PFSK-1 (cell line): ENCODE results near the gene PHF19.

Experiments used
- FOXP2 ChIP-seq: optimal IDR thresholded peaks from 2 replicates; pipeline ENCODE3; 2011; ENCODE audit warnings: borderline replicate concordance, control low read depth, inconsistent platforms; ENCODE audit not compliant: insufficient read depth; ENCODE audit errors: extremely low read length, extremely low read depth
- POLR2AphosphoS5 ChIP-seq: IDR thresholded peaks from 2 replicates; pipeline ENCODE4 v1.6.1; 2012; ENCODE audit warnings: low read depth, mild to moderate bottlenecking, control low read depth, low read length, moderate library complexity
- SIN3A ChIP-seq: IDR thresholded peaks from 2 replicates; pipeline ENCODE4 v1.6.1; 2012; ENCODE audit warnings: mild to moderate bottlenecking, low read length, moderate library complexity, borderline replicate concordance; ENCODE audit not compliant: insufficient read depth
- TAF1 ChIP-seq: IDR thresholded peaks from 2 replicates; pipeline ENCODE4 v1.6.1; 2012; ENCODE audit warnings: low read length, control low read depth, borderline replicate concordance; ENCODE audit not compliant: insufficient read depth
- TF ChIP-seq, protein P1 (sequence below), 2 experiments: IDR thresholded peaks; 2 replicates each; pipeline versions ENCODE4 v1.6.1 to v1.8.0; 2011 to 2012; ENCODE audit warnings: low read depth in 2 of 2, low read length in 2 of 2, control low read depth in 1 of 2, inconsistent platforms in 1 of 2, mild to moderate bottlenecking in 1 of 2, moderate library complexity in 1 of 2; ENCODE audit not compliant: insufficient read depth in 1 of 2

Gene PHF19

DNA sequence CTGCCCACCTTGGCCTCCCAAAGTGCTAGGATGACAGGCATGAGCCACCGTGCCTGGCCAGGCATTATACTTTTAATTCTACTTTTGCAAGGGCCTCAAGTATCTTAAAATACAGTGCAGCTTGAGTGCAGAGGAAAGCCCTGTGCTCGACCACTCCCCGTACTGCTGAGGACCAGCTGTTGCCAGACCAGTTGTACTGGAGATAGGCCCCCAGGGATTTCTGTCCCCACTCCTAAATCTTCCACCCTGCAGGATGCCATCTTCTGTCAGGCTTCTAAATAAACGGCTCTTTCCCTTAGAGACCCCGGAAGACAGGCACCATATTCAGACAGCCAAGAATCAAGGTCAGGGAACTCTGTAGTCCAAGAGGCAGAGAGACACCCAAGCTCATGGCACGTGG lies 17.6 kb downstream of the PHF19 start:
- no peak for TF ChIP-seq POLR2AphosphoS5
- no peak for TF ChIP-seq SIN3A
- TF ChIP-seq, protein P1, sequence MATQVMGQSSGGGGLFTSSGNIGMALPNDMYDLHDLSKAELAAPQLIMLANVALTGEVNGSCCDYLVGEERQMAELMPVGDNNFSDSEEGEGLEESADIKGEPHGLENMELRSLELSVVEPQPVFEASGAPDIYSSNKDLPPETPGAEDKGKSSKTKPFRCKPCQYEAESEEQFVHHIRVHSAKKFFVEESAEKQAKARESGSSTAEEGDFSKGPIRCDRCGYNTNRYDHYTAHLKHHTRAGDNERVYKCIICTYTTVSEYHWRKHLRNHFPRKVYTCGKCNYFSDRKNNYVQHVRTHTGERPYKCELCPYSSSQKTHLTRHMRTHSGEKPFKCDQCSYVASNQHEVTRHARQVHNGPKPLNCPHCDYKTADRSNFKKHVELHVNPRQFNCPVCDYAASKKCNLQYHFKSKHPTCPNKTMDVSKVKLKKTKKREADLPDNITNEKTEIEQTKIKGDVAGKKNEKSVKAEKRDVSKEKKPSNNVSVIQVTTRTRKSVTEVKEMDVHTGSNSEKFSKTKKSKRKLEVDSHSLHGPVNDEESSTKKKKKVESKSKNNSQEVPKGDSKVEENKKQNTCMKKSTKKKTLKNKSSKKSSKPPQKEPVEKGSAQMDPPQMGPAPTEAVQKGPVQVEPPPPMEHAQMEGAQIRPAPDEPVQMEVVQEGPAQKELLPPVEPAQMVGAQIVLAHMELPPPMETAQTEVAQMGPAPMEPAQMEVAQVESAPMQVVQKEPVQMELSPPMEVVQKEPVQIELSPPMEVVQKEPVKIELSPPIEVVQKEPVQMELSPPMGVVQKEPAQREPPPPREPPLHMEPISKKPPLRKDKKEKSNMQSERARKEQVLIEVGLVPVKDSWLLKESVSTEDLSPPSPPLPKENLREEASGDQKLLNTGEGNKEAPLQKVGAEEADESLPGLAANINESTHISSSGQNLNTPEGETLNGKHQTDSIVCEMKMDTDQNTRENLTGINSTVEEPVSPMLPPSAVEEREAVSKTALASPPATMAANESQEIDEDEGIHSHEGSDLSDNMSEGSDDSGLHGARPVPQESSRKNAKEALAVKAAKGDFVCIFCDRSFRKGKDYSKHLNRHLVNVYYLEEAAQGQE (IDR thresholded peaks at IDR 0.05; ENCODE audit: insufficient read depth in 1 of 2, low read depth in 2 of 2, low read length in 2 of 2): no peak
- TF ChIP-seq TAF1: no peak
- TF ChIP-seq FOXP2: no peak

DNA sequence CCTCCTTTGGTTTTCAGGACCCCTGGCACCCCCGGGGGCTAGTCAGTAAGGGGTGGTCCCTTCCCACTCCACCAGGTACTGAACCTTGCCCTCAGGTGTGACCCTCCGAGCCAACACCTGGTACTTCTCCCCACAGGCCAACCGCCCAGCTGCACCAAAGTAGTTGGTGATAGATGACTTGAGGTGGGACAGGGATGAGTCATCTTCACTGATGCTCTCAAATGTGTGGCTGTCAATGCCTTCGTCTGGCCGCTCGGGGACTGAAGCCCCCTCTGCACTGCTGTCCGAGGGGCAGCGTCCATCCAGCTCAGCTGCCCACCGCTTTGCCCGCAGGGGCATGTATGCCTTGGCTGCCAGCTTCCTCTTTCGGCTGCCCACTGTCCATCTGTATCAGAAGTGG lies 19.1 kb downstream of the PHF19 start:
- TF ChIP-seq FOXP2 (no peak), SIN3A (no peak), TAF1 (no peak), POLR2AphosphoS5 (no peak)
- TF ChIP-seq, protein P1 (IDR thresholded peaks at IDR 0.05; ENCODE audit: insufficient read depth in 1 of 2, low read depth in 2 of 2, low read length in 2 of 2): no peak

DNA sequence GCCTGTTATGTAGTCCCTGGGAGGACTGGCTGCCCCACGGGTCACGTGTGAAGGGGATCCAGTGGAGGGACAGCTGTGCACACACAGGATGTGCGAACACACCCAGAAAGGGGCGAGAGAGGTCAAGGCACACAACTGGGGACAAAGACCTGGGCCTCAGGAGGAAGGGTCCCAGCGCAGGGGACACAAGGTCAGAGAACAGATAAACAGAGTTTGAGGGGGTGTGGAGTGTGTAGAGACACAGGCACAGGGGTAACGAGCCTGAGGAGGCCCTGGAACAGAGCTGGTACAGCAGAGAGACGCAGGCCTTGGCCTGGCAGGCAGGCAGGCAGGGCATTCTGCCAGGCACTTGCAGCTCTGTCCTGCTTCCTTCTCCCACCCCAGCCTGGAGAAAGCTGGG lies 19.5 kb downstream of the PHF19 start:
- TF ChIP-seq TAF1 (no peak), SIN3A (no peak), FOXP2 (no peak), POLR2AphosphoS5 (no peak)
- TF ChIP-seq, protein P1 (IDR thresholded peaks at IDR 0.05; ENCODE audit: insufficient read depth in 1 of 2, low read depth in 2 of 2, low read length in 2 of 2): no peak

DNA sequence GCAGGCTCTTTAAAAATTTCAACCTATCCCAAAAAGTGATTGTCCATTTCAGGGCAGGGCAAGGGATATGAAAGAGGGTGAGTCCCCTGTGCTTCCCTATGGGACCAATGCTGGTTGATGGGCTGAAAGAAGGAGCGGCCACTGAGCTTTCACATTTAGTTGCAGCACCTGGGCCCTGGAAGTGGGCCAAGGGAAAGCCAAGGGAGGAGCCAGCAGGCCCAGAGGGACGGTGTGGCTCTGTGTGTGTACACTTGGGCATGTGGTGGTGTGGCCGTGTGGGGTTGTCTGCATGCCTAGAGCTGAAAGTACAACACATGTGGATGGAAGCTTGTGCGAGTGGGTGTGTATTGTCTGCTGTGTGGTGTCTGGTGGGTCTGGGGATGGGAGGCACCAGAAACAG lies 20.3 kb downstream of the PHF19 start:
- TF ChIP-seq, protein P1 (IDR thresholded peaks at IDR 0.05; ENCODE audit: insufficient read depth in 1 of 2, low read depth in 2 of 2, low read length in 2 of 2): no peak
- no peak for TF ChIP-seq FOXP2
- TF ChIP-seq SIN3A: no peak
- TF ChIP-seq POLR2AphosphoS5: no peak
- no peak for TF ChIP-seq TAF1

DNA sequence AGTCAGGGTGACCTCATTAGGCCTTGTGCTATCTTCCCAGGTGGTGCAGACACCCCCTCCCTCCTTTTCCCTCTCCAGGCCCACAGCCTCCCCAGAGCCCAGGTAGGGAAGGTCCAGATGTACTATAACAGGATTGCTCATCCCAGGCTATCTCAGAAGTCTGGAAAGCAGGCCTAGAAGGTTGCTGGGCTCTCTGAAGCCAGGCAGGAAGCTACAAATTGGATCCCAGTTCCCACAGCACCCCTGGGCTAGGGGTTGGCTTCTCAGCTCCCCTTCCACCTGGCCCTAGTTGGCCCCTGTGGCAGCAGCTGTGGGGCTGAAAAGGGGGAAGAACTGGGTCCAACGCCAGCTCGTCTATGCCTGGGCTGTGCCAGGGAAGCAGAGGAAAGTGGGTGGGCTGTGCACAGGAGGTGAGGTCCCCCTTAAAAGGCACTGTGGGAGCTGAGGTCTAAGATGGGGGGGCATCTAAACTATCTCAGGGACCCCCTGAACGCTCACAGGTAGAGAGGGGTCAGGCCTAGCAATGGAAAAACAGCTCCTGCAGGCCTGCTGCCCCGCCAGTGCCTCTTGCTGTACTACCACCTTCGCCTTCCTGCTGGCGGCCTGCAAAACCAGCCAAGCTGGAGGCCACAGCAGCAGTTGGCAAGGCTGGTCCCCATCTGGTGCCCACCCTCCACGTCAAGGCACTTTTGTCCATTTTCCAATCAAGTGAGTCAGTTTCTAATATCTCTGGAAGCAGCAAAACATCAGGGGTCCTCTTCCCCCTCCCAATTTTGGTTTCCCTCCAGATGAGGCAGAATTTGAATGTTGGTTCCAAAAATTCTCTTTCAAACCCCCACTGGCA lies 20.9 kb downstream of the PHF19 start:
- TF ChIP-seq SIN3A: no peak
